Colonic mucosa (tissue), 4 donors: Measurements from ENCODE around the gene CNBP. TPM values are rescaled to one million over a fixed set of nuclear protein-coding genes. Genes with fewer than 3 reads are reported as not detected.
"Not testable (repeated sequence)": the region's sequence is repeated elsewhere in the genome, so short reads cannot be mapped to it uniquely, and the experiment has no call there.

Experiments used
- DNase-seq: peaks from one replicate; pipeline ENCODE4 v3.0.0-alpha.2; 2020
- H3K27ac ChIP-seq: fragments of 200-600 bp; one replicate; pipeline ENCODE4 v1.8.0; 2021
- H3K27me3 ChIP-seq: fragments of 200-600 bp; one replicate; pipeline ENCODE4 v1.8.0; 2021
- H3K36me3 ChIP-seq: fragments of 200-600 bp; one replicate; pipeline ENCODE4 v1.8.0; 2021
- H3K4me1 ChIP-seq: fragments of 200-600 bp; one replicate; pipeline ENCODE4 v1.8.0; 2021; ENCODE audit warnings: mild to moderate bottlenecking
- H3K4me3 ChIP-seq: fragments of 200-600 bp; one replicate; pipeline ENCODE4 v1.8.0; 2021
- H3K9ac ChIP-seq, 2 donors: one replicate each; pipeline ENCODE4 v1.7.0; 2013; ENCODE audit warnings: control low read depth in 2 of 2, low read depth in 2 of 2, low read length in 2 of 2
- H3K9me3 ChIP-seq: fragments of 200-600 bp; one replicate; pipeline ENCODE4 v1.8.0; 2021
- intact Hi-C: fragments of 100-400 bp; cut with DNase I; formaldehyde crosslinking; loops from one replicate; pipeline ENCODE4 v1.14.1; 2022
- total RNA-seq, 2 donors: library from RNA; stranded (reverse); fragmentation: NEBNext Ultra II Directional in 1 of 2; extraction: Animal tissue kit (Norgen Biotek cat#: 25700) in 1 of 2; gene quantifications; one replicate each; pipeline ENCODE4 v1.2.1, GENCODE V29; 2021
- TF ChIP-seq, protein P1 (sequence below): fragments of 200-600 bp; IDR thresholded peaks from one replicate; pipeline ENCODE4 v1.8.0; 2022; ENCODE audit warnings: antibody characterized with exemption, mild to moderate bottlenecking
- donor health status: healthy.
- donor health status: DM: no; HTN: no; CAD: no.
- donor health status: DM: no; HTN: no; CAD: no.

Gene CNBP
- total RNA-seq, 2 donors from 2014 or later, result 204 to 279 TPM

DNA sequence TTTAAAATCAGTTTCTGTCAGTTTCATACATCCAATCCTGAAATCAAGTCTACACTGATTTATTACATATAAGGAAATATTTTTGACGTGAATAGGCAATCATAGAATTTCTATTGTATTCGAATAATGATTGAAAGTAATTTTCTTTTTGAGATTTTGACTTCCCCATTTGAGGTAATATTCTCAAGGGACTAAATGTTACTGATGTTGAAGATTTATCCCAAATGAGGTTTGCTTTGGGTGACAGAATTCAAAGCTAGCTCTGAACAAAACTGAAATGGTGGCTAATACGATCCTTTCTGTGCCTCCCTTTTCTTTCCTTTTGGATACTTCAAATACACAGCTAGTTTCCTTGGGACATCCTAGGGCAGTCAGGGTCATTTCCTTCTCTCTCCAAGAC lies 12.9 kb upstream of the CNBP start:
- H3K27ac ChIP-seq, result no peak overlapping the region
- H3K36me3 ChIP-seq, result no peaks in the 10 kb centered on the region
- no peaks in the 10 kb centered on the region for H3K9me3 ChIP-seq
- no peak overlapping the region for H3K9ac ChIP-seq
- H3K4me1 ChIP-seq, result no peaks in the 10 kb centered on the region
- intact Hi-C loops, result no loop called here
- TF ChIP-seq, protein P1, sequence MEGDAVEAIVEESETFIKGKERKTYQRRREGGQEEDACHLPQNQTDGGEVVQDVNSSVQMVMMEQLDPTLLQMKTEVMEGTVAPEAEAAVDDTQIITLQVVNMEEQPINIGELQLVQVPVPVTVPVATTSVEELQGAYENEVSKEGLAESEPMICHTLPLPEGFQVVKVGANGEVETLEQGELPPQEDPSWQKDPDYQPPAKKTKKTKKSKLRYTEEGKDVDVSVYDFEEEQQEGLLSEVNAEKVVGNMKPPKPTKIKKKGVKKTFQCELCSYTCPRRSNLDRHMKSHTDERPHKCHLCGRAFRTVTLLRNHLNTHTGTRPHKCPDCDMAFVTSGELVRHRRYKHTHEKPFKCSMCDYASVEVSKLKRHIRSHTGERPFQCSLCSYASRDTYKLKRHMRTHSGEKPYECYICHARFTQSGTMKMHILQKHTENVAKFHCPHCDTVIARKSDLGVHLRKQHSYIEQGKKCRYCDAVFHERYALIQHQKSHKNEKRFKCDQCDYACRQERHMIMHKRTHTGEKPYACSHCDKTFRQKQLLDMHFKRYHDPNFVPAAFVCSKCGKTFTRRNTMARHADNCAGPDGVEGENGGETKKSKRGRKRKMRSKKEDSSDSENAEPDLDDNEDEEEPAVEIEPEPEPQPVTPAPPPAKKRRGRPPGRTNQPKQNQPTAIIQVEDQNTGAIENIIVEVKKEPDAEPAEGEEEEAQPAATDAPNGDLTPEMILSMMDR, result no peak
- DNase-seq, result no peak
- no peak overlapping the region for H3K4me3 ChIP-seq
- H3K27me3 ChIP-seq, result no peaks in the 10 kb centered on the region

DNA sequence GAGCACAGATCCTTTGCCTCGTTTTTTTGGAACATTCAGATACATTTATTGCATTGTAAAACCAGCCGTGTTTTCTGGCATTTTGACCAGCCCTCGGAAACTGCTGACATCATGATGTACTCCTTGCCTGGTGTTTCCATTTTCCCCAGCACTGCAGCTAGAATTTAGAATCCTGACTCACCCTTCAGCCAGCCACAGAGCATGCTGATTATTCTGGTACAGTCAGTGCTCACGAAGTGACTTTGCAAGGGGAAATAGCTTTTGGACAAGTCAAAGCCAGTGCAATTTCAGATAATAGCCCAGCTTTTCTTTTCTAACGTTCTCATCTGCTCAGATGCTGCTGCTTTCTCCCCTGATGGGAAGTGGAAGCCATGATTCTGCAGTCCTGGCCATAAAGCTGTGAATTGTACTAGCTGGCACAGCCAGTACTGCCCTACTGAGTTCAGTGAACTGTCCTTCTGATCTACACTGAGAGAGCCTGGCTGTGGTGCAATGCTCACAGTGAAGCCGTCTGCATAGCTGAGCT lies 12.1 kb upstream of the CNBP start:
- H3K9me3 ChIP-seq, result no peaks in the 10 kb centered on the region
- H3K9ac ChIP-seq, result no peak overlapping the region
- no peak overlapping the region for H3K4me3 ChIP-seq
- intact Hi-C loops, result no loop called here
- DNase-seq, result no peak
- no peaks in the 10 kb centered on the region for H3K36me3 ChIP-seq
- H3K4me1 ChIP-seq, result no peaks in the 10 kb centered on the region
- TF ChIP-seq, protein P1, result no peak
- peak overlapping the region; percentile 34 for H3K27ac ChIP-seq
- H3K27me3 ChIP-seq, result no peaks in the 10 kb centered on the region

DNA sequence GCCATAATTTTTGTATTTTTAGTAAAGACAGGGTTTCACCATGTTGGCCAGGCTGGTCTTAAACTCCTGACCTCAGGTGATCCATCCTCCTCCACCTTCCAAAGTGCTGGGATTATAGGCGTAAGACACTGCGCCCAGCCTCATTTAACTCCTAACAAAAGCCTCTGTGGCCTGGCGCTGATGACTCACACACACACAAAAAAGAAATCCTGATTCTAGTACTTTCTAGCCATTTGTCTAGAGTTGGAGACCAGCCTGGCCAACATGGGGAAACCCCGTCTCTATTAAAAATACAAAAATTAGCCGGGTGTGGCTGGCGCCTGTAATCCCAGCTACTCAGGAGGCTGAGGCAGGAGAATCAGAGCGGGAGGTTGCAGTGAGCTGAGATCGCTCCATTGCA lies 6.1 kb upstream of the CNBP start:
- H3K9me3 ChIP-seq, H3K4me1 ChIP-seq, H3K27me3 ChIP-seq, H3K36me3 ChIP-seq, DNase-seq, intact Hi-C loops, H3K27ac ChIP-seq, H3K9ac ChIP-seq, H3K4me3 ChIP-seq: not testable (repeated sequence)

DNA sequence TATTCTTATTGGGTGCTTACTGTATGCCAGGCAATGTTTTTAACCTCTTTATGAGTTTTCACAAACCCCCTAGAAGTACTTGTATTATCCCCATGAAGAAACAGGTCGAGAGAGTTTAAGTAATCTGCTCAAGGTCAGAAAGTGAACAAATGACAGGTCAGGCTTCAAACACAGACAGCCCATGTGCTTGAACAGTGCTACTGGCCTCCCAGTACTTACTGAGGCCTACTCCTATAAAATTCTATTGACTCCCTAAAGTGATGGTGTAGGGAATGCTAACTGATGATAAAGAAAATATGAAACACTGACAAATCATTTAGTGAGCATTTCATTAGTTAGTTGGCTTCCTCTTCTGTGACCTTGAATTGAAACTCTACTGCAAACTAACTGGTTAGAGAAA lies 4.2 kb upstream of the CNBP start:
- Histone ChIP-seq H3K27me3 (no peaks in the 10 kb centered on the region), H3K4me1 (peaks cover 10% of the 10 kb centered on the region), H3K4me3 (no peak overlapping the region), H3K9ac (no peak overlapping the region), H3K36me3 (no peaks in the 10 kb centered on the region), H3K27ac (no peak overlapping the region), H3K9me3 (no peaks in the 10 kb centered on the region)
- TF ChIP-seq, protein P1, result no peak
- intact Hi-C loops, result no loop called here
- DNase-seq, result no peak

DNA sequence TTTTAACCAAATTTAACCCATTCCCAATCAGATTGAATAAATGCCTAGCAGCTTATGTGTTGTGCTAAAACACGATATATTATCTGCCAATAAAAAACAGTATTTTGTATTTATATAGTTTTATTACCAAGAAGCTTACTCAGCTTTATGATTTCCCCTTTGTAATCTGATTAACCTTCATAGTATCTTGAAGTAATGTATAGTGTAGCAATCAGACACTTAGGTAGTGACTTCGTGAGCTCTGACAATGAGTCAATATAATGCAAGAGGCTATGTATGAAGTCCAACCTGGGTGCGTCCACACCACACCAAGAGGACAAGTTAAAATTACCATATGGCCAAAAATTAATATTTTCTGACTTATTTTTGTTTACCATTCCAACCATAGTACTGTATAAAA lies 2.1 kb upstream of the CNBP start:
- TF ChIP-seq, protein P1, result no peak
- no peak overlapping the region for H3K9ac ChIP-seq
- peak overlapping the region; percentile 93 for H3K27ac ChIP-seq
- no peak for DNase-seq
- no peaks in the 10 kb centered on the region for H3K9me3 ChIP-seq
- no peaks in the 10 kb centered on the region for H3K27me3 ChIP-seq
- no peak overlapping the region for H3K4me3 ChIP-seq
- intact Hi-C loops, result no loop called here
- H3K4me1 ChIP-seq, result peaks cover 15% of the 10 kb centered on the region
- no peaks in the 10 kb centered on the region for H3K36me3 ChIP-seq

DNA sequence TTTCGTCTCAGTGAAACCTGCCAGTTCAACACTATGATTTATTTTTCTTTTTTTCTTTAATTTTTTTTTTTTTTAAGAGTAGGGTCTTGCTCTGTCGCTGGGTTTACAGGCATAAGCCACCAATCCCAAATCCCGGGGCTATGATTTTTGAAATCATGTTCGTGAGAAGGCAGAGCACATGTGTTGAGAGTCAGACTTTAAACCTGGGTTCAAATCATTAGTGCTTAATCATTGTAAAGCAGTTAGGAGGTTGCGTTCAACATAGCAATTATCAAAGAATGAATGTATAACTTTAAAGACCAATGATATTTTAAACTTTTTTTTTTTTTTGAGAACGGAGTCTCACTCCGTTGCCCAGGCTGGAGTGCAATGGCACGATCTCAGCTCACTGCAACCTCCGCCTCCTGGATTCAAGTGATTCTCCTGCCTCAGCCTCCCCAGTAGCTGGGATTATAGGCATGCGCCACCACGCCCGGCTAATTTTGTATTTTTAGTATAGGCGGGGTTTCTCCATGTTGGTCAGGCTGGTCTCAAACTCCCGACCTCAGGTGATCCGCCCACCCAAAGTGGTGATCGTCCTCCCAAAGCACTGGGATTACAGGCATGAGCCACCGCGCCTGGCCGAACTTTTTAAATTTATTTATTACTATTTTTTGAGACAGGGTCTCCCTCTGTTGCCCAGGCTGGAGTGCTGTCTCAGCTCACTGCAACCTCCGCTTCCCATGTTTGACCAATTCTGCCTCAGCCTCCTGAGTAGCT lies 1.3 kb upstream of the CNBP start:
- Histone ChIP-seq H3K4me1 (peaks cover 24% of the 10 kb centered on the region), H3K4me3 (peak overlapping the region; percentile 89), H3K9ac (peak overlapping the region in 1 of 2 donors; percentile 5), H3K27ac (peak overlapping the region; percentile 93)
- intact Hi-C loops, H3K27me3 ChIP-seq, H3K9me3 ChIP-seq, DNase-seq, H3K36me3 ChIP-seq: not testable (repeated sequence)
